K562 (cell line): ENCODE results near the gene HOTAIR. TPM values are rescaled to one million over a fixed set of nuclear protein-coding genes. Genes with fewer than 3 reads are reported as not detected.

ENCODE experiments used
- BRCA1 ChIP-seq, 2 experiments: fragments of 450-650 bp in 1 of 2; sonication (generic) in 1 of 2; formaldehyde crosslinking in 1 of 2; IDR thresholded peaks; 2 replicates each; pipeline versions ENCODE4 v1.5.0 to v1.6.1; 2017 to 2020; ENCODE audit warnings: mild to moderate bottlenecking in 1 of 2, missing genetic modification reagents in 1 of 2
- CAMTA2 ChIP-seq: fragments of 250-450 bp; sonication (Bioruptor Pico); conservative IDR thresholded peaks from 2 replicates; pipeline ENCODE4 v1.5.1; 2022
- CBX8 ChIP-seq: fragments of 200-600 bp; sonication (generic); IDR thresholded peaks from 2 replicates; pipeline ENCODE4 v1.6.1; 2012; ENCODE audit warnings: borderline replicate concordance, mixed run types, low read depth, mild to moderate bottlenecking, moderate library complexity, mixed read lengths, low read length, control low read depth, inconsistent platforms; ENCODE audit not compliant: poor library complexity, severe bottlenecking; ENCODE audit errors: extremely low read depth
- GABPA ChIP-seq: fragments of 200-800 bp; sonication (Bioruptor generic); conservative IDR thresholded peaks from 2 replicates; pipeline ENCODE4 v1.6.1; 2016; ENCODE audit warnings: low read depth, missing genetic modification characterization, missing compliant biosample characterization
- HBP1 ChIP-seq: fragments of 450-650 bp; formaldehyde crosslinking; IDR thresholded peaks from 2 replicates; pipeline ENCODE4 v1.4.0; 2022; ENCODE audit warnings: missing genetic modification characterization
- HEY1 ChIP-seq: fragments of 250-450 bp; sonication (Bioruptor Pico); IDR thresholded peaks from 2 replicates; pipeline ENCODE4 v1.5.0; 2020; ENCODE audit warnings: mild to moderate bottlenecking, moderate library complexity, borderline replicate concordance
- NR1H2 ChIP-seq: sonication (generic); formaldehyde crosslinking; IDR thresholded peaks from 2 replicates; pipeline ENCODE4 v1.4.0; 2020; ENCODE audit warnings: mild to moderate bottlenecking, missing genetic modification reagents
- POLR2B ChIP-seq: fragments of 450-650 bp; IDR thresholded peaks from 2 replicates; pipeline ENCODE4 v1.6.1; 2018; ENCODE audit warnings: low read depth; ENCODE audit not compliant: partially characterized antibody
- RBM17 ChIP-seq: fragments of 200-400 bp; formaldehyde crosslinking; IDR thresholded peaks from 2 replicates; pipeline ENCODE4 v1.6.1; 2017; ENCODE audit warnings: low read depth, mild to moderate bottlenecking, low read length, borderline replicate concordance
- SMARCA5 ChIP-seq: fragments of 450-650 bp; IDR thresholded peaks from 2 replicates; pipeline ENCODE4 v1.6.1; 2016
- TARDBP ChIP-seq: fragments of 450-650 bp; IDR thresholded peaks from 2 replicates; pipeline ENCODE4 v1.6.1; 2016
- TCFL5 ChIP-seq: fragments of 250-450 bp; sonication (Bioruptor Pico); conservative IDR thresholded peaks from 2 replicates; pipeline ENCODE4 v1.6.1; 2021; ENCODE audit warnings: mild to moderate bottlenecking, moderate library complexity, matching md5 sums
- TEAD4 ChIP-seq, 2 experiments: sonication (generic) in 1 of 2; formaldehyde crosslinking in 1 of 2; IDR thresholded peaks; 2 replicates each; pipeline versions ENCODE4 v1.6.1 to v1.8.0; 2012 to 2022; ENCODE audit warnings: borderline replicate concordance in 1 of 2, inconsistent platforms in 1 of 2, low read length in 1 of 2, mild to moderate bottlenecking in 1 of 2, missing genetic modification reagents in 1 of 2
- TSC22D4 ChIP-seq: fragments of 450-650 bp; IDR thresholded peaks from 2 replicates; pipeline ENCODE4 v1.6.1; 2016; ENCODE audit warnings: missing genetic modification characterization, missing biosample characterization, control low read depth
- XRCC5 ChIP-seq: fragments of 200-400 bp; formaldehyde crosslinking; IDR thresholded peaks from 2 replicates; pipeline ENCODE4 v1.6.1; 2017; ENCODE audit warnings: low read depth, mild to moderate bottlenecking, low read length
- ZEB2 ChIP-seq: fragments of 450-650 bp; IDR thresholded peaks from 2 replicates; pipeline ENCODE4 v1.6.1; 2016
- ZFP91 ChIP-seq: sonication (generic); formaldehyde crosslinking; IDR thresholded peaks from 2 replicates; pipeline ENCODE4 v1.8.0; 2022; ENCODE audit warnings: mild to moderate bottlenecking, missing genetic modification reagents
- ZNF146 ChIP-seq: IDR thresholded peaks from one replicate; pipeline ENCODE4 v1.6.1; 2018; ENCODE audit warnings: missing compliant biosample characterization; ENCODE audit not compliant: unreplicated experiment
- ZNF23 ChIP-seq: fragments of 250-450 bp; sonication (Bioruptor Pico); IDR thresholded peaks from 2 replicates; pipeline ENCODE4 v1.4.0; 2020; ENCODE audit warnings: mild to moderate bottlenecking
- ZNF324 ChIP-seq: fragments of 250-450 bp; sonication (Bioruptor Pico); IDR thresholded peaks from 2 replicates; pipeline ENCODE4 v1.4.0; 2020; ENCODE audit warnings: mild to moderate bottlenecking
- ZNF584 ChIP-seq: fragments of 200-800 bp; sonication (Bioruptor generic); IDR thresholded peaks from 2 replicates; pipeline ENCODE4 v1.6.1; 2016; ENCODE audit warnings: low read depth, mild to moderate bottlenecking, missing genetic modification characterization, missing compliant biosample characterization
- ZNF586 ChIP-seq: fragments of 450-650 bp; formaldehyde crosslinking; conservative IDR thresholded peaks from 2 replicates; pipeline ENCODE4 v1.4.0; 2020; ENCODE audit warnings: mild to moderate bottlenecking, moderate library complexity
- polyA plus RNA-seq, 8 experiments: library from polyadenylated mRNA; depleted of rRNA in 4 of 8; stranded (reverse) in 5 of 8; unstranded in 3 of 8; fragments of >200 nt; fragmentation: Nextera tagmentation in 2 of 8; fragmentation: Illumina TruSeq in 1 of 8; extraction: Ambion mirVana in 2 of 8; extraction: Trizol in 1 of 8; gene quantifications; 2 replicates each; pipeline versions ENCODE4 v1.2.1 to v1.2.3, GENCODE V29; 2011 to 2014; ENCODE audit warnings: inconsistent platforms in 1 of 8, missing spikeins in 1 of 8
- total RNA-seq, 7 experiments: library from RNA; depleted of rRNA in 6 of 7; stranded (reverse); fragments of >200 nt in 6 of 7; fragmentation: Illumina TruSeq in 2 of 7; extraction: Trizol in 2 of 7; gene quantifications; 2 replicates each; pipeline versions ENCODE4 v1.2.1 to v1.2.3, GENCODE V29; 2011 to 2021; ENCODE audit warnings: low replicate concordance in 1 of 7
- TF ChIP-seq, protein P1 (sequence below): IDR thresholded peaks from 3 replicates; pipeline ENCODE4 v1.6.1; 2011; ENCODE audit warnings: borderline replicate concordance, mild to moderate bottlenecking; ENCODE audit not compliant: insufficient read length, insufficient read depth

HOTAIR gene
- total and polyA plus RNA-seq, 9 of the 15 experiments (the other 6 are each of a cell fraction or from before 2014, with no cell fraction given) = 0.04 TPM; not detected in 8

DNA sequence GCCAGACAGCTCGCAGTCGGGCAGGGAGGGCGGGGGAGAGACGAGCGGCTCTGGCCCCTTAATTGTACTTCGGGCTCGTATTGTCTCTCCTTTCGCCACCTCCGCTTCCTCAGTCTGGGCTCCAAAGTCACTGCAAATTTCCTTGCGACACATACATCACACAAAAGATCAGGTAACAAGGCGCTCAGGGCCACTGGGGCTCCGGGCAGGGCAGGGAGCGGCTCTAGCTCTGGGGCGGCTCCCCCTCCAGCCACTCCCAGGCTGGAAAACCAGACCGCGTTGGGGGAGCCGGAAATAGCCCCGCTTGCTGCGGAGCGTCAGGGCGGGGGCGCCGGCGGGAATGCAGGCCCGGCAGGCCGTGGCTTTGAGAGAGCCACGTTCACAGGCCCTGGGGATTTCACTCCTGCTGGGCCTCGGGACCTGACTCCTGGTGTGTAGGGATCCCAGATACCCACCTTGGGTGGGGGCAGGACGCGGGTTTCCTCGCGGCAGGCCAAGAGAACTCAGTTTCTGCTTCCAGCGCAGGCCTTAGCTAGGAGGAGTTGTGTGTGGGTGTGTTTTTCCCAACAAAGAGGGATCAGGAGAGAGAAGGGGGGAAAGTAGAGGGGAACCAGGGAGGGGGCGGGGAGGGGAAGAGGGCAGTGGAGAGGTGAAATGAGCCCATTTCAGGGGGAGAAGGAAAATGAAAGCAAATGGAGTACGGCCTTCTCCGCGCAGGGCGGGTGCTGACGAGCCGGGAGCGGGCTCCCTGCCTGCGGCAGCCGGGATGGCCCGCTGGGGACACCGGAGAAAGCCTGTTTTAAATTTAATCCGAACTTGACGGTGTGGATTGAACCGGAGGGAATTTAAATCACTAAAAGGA, 20.9 kb upstream of the HOTAIR start (continued):
- TF ChIP-seq ZNF584 (CRISPR knock-in tag) (peak; percentile 8; the same call in 1 of the 2 replicates), TCFL5 (no peak), SMARCA5 (no peak), CBX8 (no peak), ZFP91 (no peak), HEY1 (no peak), HBP1 (CRISPR knock-in tag) (no peak), ZNF23 (no peak), TARDBP (no peak), ZEB2 (no peak), ZNF324 (no peak), NR1H2 (no peak), POLR2B (peak; percentile 80), ZNF586 (CRISPR knock-in tag) (no peak), GABPA (tag) (peak; percentile 84), BRCA1 (IDR thresholded peaks at IDR 0.05) (no peak), BRCA1 (CRISPR knock-in tag; IDR thresholded peaks at IDR 0.05) (no peak), TEAD4 (IDR thresholded peaks at IDR 0.05; ENCODE audit: low read length) (no peak), TEAD4 (CRISPR knock-in tag; IDR thresholded peaks at IDR 0.05; ENCODE audit: borderline replicate concordance) (no peak), XRCC5 (peak; percentile 20; the same call in 1 of the 2 replicates), CAMTA2 (CRISPR knock-in tag) (no peak; the same call in 1 of the 2 replicates), TSC22D4 (tag) (no peak), RBM17 (no peak), ZNF146 (CRISPR knock-in tag) (no peak)
- TF ChIP-seq, protein P1, sequence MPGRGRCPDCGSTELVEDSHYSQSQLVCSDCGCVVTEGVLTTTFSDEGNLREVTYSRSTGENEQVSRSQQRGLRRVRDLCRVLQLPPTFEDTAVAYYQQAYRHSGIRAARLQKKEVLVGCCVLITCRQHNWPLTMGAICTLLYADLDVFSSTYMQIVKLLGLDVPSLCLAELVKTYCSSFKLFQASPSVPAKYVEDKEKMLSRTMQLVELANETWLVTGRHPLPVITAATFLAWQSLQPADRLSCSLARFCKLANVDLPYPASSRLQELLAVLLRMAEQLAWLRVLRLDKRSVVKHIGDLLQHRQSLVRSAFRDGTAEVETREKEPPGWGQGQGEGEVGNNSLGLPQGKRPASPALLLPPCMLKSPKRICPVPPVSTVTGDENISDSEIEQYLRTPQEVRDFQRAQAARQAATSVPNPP = no peak
